HG02623 (cell line): ENCODE results near the gene SPC24.
"Not testable (repeated sequence)": the region's sequence is repeated elsewhere in the genome, so short reads cannot be mapped to it uniquely, and the experiment has no call there.

Experiments
- ATAC-seq: cut with Tn5 transposase; IDR thresholded peaks from one replicate; pipeline ENCODE4 v1.9.1; 2021; ENCODE audit warnings: moderate library complexity; ENCODE audit not compliant: unreplicated experiment

SPC24 gene

DNA sequence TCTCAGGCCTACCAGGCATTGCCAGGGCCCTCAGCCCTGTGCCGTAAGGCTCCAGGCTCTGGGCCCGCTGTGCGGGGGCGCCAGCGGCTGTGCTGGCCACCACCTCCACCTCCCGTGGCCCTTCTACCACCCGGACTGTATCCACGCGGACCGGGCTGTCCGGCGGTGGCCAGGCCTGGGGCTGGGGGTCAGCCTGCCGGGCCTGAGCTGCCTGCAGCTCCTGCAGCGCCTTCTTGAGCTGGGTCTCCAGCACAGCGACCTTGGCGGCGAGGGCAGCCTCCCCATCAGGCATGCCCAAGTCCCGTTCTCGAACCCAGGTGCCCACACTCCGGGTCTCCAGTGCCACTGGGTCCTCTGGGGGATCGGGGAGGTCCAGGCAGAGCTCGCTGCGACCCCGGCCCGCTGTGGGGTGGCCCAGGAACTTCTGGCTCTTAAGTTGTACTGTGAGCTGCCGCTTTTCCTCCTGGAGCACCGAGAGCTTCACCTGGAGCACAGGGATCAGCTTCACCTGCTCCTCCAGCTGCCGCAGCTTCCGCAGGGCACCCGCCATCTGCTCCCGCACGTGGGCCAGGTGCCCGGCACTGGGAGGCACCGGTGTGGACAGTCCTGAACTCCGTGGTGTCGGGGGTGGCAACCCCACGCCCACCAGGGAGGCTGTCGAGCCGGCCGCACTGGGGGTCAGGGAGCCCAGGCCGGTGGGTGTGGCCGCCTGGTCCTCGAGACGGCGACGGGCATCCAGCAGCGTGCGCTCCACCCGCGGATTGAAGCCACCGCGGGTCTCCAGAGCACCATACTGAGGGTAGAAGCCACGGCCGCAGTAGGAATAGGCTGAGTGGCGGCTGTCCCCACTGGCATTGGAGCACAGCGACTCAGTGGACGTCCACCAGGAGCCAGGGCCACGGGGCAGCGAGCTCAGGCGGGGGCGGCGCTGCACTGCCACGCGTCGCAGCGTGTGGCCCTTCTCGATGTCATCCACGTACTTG, 37.7 kb upstream of the SPC24 start:
- ATAC-seq = no peak

DNA sequence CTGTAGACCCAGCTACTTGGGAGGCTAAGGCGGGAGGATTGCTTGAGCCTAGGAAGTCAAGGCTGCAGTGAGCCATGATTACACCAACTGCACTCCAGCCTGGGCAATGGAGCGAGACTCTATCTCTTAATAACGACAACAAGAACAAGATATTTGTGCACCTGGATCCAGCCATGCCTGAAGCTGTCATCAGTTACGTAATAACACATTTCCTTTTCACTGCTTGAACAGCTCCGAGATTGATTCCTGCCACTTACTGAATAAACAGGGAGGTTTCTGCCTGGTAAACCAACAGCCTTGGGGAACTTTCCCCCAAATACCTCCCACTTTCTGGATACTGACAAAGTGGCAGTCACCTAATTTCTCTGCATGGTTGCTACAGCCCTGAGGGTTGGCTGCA, 36.4 kb upstream of the SPC24 start:
- ATAC-seq = no peak

DNA sequence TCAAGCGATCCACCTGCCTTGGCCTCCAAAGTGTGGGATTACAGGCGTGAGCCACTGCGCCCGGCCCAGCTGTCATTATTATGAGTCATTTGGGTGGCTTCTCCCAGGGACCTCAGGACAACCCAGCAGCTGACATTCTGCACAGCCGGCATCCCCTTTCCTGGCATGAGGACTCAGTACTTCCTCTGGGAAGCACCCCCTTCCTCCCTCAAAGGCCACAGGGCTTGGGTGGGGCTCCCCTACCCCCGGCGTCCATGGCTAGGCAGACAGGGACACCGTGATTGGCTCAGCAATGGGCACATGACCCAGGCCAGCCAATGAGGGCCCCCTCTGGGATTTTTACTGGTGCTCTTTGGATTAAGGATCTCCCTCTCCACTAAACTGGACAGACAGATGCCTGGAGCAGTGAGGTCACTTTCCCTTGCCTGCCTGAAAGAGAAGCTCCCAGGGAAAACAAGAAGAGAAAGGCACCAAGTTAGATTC, 35.7 kb upstream of the SPC24 start:
- ATAC-seq = no peak

DNA sequence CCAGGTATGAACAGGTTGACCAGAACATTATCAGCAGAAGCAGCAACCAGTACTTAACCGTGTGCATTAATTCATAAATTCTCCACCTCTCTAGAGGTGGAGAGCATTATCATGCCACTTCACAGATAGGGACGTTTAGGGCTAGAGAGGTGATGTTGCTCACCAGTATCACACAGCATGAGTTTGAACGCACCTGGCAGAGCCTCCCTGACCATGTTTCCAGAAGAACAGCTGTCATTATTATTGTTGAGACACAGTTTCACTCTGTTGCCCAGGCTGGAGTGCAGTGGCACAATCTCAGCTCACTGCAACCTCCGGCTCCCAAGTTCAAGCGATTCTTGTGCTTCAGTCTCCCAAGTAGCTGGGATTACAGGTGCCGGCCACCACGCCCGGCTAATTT, 34.9 kb upstream of the SPC24 start:
- no peak for ATAC-seq

DNA sequence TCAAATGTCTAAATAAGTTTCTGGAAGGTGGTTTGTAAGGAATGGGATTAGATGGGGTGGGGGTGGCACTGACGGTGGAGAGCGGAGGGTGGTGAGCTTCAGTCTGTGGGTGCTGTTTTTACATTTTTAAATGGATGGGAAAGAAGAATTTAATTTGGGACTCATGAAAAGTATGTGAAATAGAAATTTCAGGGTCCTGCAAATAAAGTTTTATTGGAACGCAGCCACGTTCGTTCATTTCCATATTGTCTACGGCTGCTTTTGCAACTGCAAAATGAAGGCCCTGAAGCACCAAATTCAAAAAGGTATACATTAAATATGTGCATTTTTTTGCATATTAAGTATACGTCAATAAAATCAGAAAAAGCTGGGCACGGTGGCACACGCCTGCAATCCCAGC, 31.9 kb upstream of the SPC24 start:
- no peak for ATAC-seq

DNA sequence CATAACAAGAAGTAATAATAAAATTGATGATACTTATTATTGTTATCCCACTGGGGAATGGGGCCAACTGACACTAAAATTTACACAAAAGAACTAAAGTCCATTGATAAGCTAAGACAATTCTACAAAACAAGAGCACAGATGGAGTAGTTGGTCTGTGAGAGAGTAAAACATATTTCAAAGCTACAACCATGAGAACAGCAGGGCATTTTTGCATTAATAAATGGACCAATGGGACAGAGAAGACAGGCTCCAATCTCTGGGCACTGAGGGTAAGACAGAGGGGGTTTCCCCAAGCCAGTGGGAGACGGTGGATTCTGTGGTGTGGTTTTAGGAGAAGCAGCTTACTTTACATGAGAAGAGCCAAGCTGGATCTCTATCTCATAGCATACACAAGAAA, 27.4 kb upstream of the SPC24 start:
- no peak for ATAC-seq

DNA sequence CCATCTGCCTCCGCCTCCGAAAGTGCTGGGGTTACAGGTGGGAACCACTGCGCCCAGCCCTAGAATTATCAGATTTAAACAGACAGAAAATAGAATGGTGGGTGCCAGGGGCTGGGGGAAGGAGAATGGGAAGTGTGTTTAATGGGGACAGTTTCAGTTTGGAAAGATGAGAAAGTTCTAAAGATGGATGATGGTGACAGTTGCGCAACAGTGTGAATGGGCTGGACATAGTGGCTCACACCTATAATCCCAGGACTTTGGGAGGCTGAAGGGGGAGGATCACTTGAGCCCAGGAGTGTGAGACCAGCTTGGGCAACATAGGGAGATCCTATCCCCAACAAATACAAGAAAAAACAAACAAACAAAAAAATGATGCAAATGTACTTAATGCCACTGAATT, 25.9 kb upstream of the SPC24 start:
- no peak for ATAC-seq

DNA sequence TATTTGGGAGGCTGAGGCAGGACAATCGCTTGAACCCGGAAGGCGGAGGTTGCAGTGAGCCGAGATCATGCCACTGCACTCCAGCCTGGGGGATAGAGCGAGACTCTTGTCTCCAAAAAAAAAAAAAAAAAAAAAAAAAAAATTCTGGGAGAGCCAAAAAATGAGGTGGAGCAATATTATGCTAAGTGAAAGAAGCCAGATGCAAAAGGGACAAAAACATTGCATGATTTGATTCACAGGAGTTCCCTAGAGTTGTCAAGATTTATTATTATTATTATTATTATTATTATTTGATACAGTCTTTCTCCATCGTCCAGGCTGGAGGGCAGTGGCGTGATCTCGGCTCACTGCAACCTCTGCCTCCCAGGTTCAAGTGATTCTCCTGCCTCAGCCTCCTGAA, 25.4 kb upstream of the SPC24 start:
- not testable (repeated sequence) for ATAC-seq

DNA sequence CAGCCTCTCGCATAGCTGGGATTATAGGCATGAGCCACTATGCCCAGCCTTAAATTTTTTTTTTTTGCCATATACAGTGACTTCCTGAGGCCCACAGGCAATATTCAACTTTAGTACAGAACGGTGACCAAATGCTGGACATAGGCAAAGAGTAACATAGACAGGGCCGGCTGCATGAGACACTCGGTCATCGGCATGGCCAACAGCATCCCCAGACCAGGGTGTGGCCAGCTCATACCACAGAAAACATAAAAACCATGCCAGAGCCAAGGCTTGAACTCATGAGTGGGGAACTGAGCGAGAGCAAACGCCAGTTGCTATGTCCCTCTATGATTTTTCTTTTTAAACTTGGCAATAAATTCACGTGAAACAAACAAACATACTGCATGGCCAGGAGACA, 24.8 kb upstream of the SPC24 start:
- ATAC-seq = no peak

DNA sequence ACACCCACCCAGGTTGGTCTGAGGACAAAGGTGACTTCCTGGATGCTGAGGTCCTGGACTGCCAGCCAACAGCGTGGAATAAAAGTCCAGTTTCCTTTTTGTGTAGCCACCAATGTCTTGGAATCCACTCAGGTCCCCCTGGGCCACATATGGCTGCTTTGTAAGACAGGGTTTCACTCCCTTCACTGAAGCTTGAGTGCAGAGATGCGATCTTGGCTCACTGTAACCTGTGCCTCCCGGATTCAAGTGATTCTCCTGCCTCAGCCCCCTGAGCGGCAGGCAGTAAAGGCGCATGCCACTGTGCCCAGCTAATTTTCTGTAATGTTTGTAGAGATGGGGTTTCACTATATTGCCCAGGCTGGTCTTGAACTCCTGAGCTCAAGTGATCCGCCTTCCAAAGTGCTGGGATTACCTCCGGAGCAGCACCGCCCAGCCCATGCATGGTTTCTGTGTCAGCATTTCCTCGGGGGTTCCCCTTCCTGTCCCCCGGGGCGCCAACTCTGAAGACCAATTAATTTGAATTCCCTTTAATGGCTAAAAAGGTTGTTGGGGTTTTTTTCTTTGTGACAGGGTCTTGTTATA, 24.2 kb upstream of the SPC24 start:
- no peak for ATAC-seq

DNA sequence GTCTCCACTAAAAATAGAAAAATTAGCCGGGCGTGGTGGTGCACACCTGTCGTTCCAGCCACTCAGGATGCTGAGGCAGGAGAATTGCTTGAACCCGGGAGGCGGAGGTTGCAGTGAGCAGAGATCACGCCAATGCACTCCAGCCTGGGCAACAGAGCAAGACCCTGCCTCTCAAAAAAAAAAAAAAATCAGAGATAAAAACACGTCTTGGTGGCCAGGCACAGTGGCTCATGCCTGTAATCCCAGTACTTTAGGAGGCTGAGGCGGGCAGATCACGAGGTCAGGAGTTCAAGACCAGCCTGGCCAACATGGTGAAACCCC, 23.5 kb upstream of the SPC24 start:
- not testable (repeated sequence) for ATAC-seq

DNA sequence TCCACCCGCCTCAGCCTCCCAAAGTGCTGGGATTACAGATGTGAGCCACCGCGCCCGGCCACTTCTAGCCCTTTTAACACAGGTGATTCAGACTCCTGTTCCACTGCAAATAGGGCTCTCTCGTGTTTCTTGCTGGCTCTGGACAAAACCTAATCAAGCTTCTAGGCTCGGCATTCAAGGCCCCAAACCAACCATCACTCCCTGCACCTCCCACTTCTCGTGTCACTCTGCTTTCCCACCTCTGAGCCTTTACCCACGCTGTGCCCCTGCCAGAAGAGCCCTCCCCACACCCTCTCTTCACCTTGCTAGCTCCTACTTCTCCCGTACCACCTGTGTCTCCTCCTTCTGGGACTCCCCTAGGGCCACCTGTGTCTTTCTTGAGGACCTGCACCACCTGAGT, 22.0 kb upstream of the SPC24 start:
- ATAC-seq = no peak

DNA sequence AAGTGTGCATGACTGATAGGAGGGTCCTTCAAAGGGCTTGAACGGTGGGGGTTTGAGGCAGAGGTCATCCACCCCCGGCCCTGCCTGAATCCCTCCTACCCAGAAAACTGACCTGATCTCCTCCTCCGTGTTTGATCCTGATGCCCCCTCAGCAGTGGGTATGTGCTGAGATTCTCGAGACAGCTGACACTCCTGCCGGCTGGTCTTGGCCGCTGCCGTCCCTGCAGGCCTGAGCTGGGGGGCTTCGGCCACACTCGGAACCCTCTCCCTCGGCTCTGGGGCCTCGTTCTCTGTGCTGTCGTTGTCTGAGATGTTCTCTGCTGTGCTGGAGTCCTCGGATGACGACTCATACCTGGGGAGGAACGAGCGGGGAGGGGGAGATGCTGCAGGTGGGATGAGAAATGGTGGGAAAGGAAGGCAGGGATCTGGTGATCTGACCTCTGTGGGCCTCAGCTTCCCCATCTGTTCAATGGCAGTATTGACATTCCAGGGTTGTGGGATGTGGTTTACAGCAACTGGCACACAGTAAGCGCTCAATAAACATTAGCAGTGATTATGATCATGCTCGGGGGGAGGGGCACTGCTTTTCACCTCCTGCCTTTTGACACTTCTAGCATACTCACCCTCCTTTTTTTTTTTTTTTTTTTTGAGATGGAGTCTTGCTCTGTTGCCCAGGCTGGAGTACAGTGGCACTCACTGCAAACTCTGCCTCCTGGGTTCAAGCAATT, 21.0 kb upstream of the SPC24 start:
- ATAC-seq = no peak

DNA sequence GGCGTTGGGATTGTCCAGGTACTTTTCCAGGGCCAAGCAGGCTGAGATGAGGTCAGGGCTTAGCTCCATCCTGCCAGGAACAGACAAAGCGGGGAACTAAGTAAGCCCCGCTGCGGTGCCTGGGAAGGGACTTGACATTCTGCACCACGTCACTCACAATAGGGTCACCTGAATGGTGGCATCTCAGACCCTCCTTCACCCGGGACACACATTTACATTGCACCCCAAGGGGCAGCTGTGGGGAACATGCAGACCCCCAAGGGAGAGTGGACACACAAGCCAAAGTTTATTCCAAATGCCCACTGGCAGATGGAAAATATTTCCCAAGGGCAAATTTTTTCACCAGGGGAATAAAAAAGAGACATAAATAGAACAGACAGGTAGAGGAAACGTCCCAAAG, 20.3 kb upstream of the SPC24 start:
- no peak for ATAC-seq

DNA sequence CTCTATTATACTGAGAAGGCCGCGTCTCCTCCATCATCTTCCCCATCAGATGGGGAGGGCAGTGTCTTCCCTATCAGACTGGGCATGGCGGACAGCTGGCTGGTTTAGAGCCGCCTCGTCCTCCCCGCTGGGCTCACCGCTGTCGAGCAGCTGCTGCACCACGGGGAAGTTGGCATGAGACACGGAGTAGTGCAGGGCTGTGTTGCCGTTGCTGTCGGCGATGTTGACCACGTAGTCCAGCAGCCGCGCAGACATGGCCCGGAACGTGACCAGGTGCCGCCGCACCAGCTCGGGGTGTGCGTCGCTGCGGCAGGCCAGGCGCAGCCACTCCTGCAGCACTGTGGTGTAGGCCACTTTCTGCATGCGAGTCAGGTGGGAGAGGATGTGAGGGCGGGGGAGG, 18.8 kb upstream of the SPC24 start:
- no peak for ATAC-seq

DNA sequence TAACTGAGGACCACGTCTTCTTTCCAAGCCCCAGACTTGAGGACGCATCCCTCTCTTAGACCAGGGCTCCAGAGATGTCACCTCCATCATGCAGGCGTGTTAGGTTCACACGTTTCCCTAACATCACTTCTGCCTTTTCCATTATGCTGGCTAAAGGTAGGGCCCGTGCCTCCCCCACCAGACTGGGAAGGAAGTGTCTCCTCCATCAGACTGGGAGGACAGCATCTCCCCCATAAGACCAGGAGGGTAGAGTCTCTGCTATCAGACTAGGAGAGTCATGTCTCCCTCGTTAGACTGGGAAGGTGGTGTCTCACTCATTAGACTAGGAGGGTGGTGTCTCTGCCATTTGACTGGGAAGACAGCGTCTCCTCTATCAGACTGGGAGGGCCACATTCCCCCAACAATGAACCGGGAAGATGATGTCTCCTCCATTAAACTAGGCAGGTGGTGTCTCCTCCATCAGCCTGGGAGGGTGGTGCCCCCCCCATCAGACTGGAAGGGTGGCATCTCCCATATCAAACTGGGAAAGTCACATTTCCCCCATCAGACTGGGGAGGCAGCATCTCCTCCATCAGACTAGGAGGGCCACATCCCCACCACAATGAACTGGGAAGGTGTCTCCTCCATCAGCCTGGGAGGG, 18.1 kb upstream of the SPC24 start:
- no peak for ATAC-seq

DNA sequence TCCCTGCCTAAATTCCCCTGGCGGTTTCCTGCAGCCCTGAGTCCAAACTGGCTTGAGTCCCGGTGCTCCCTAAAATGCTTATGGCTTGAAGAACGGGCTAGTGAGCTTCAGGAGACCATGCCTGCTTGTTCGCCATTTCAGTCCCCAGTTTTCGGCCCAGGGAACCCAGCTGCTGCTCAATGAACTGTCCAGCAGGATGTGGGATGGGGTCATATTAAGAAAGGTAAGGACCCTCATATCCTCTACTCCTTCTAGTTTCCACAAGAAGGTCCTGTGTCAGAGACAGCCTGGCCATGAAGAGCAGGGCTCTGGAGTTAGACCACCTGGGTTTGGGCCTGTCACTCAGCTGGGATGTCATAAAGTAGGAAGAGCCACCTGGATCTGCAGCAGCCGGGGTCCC, 17.0 kb upstream of the SPC24 start:
- ATAC-seq = no peak

DNA sequence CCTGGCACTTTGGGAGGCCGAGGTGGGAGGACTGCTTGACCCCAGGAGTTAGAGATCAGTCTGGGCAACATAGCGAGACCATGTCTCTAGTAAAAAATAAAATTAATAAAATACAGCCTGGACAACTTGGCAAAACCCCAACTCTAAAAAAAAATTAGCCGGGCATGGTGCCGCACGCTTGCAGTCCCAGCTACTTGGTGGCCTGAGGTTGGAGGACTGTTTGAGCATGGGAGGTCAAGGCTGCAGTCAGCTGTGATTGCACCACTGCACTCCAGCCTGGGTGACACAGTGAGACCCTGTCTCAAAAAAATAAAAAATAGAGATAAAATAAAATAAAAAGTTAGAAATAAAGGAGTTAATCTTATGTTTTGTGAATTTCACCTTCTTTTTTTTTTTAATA, 15.6 kb upstream of the SPC24 start:
- ATAC-seq = no peak

DNA sequence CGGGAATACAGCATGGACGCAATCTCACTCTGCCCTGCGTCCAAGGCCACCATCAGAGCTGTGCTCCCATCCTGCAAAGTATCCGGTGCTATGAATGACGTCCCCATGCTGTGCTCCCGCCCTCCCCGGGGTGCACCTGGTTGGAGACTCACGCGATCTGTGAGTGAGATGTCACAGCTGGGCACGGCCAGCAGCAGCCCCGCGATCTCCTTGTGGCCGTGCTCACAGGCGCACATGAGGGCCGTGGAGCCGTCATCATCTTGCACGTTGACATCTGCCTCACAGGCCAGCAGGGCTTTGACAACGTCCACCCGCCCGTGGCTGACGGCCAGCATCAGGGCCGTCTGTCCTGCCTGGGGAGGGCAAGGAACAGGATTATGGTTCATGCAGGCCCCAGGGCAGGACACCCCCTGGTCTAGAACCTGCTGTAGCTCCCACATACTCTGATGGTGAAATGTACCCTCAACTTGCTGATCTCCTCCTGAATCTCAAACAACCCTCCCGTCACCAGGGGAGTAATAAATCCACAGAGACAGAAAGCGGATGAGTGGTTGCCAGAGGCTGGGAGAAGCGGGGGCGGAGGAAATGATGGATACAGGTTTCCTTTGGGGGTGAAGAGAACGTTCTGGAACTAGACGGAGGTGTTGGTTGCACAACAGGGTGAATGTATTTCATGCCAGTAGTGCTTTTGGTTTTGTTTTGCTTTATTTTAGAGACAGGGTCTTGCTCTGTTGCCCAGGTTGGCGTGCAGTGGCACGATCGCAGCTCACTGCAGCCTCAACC, 14.5 kb upstream of the SPC24 start:
- ATAC-seq = no peak

DNA sequence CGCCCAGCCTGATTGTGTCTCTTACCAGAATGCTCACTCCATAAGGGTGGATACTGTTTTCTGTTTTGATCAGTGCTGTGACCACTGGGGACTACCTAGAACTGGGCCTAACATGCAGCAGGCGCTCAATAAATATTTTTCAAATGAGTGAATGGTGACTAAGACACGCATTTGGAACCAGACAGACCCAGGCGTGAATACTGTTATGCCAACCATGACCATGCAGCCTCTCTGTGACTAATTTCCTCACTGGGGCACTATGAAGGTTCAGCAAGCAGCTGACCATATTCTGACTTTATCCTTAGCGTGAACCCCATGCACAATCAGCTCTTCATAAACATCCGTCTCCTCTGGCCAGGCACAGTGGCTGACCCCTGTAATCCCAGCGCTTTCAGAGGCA, 13.0 kb upstream of the SPC24 start:
- no peak for ATAC-seq
